K562 (cell line): ENCODE measurements around the gene RNF126. TPM values are rescaled to one million over a fixed set of nuclear protein-coding genes. Genes with fewer than 3 reads are reported as not detected.

Experiments
- polyA plus RNA-seq, 8 experiments: library from polyadenylated mRNA; depleted of rRNA in 4 of 8; stranded (reverse) in 5 of 8; unstranded in 3 of 8; fragments of >200 nt; fragmentation: Nextera tagmentation in 2 of 8; fragmentation: Illumina TruSeq in 1 of 8; extraction: Ambion mirVana in 2 of 8; extraction: Trizol in 1 of 8; gene quantifications; 2 replicates each; pipeline versions ENCODE4 v1.2.1 to v1.2.3, GENCODE V29; 2011 to 2014; ENCODE audit warnings: inconsistent platforms in 1 of 8, missing spikeins in 1 of 8
- total RNA-seq, 7 experiments: library from RNA; depleted of rRNA in 6 of 7; stranded (reverse); fragments of >200 nt in 6 of 7; fragmentation: Illumina TruSeq in 2 of 7; extraction: Trizol in 2 of 7; gene quantifications; 2 replicates each; pipeline versions ENCODE4 v1.2.1 to v1.2.3, GENCODE V29; 2011 to 2021; ENCODE audit warnings: low replicate concordance in 1 of 7
- TF ChIP-seq, protein P1 (sequence below): fragments of 450-650 bp; IDR thresholded peaks from 2 replicates; pipeline ENCODE4 v1.6.1; 2016; ENCODE audit warnings: mild to moderate bottlenecking, moderate library complexity

RNF126 gene
- total and polyA plus RNA-seq, 9 of the 15 experiments (the other 6 are each of a cell fraction or from before 2014, with no cell fraction given): 0.27 to 101 (median 12.3) TPM

DNA sequence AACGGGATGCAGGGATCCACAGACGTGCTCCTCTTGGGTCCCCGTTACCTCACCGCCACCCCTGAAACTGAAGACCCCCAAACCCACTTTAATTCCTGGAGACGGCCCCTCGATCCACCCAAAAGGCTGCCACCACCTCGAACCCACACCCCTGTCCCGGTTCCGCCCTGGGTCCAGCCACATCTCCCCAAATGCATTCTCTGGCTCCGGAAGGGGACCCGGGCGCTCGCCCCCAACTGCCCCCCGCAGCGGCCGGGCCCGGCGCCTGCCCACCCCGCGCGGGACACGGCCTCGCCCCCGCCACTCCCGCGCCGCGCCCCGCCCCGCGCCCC, 13.0 kb upstream of the RNF126 start (continued):
- TF ChIP-seq, protein P1, sequence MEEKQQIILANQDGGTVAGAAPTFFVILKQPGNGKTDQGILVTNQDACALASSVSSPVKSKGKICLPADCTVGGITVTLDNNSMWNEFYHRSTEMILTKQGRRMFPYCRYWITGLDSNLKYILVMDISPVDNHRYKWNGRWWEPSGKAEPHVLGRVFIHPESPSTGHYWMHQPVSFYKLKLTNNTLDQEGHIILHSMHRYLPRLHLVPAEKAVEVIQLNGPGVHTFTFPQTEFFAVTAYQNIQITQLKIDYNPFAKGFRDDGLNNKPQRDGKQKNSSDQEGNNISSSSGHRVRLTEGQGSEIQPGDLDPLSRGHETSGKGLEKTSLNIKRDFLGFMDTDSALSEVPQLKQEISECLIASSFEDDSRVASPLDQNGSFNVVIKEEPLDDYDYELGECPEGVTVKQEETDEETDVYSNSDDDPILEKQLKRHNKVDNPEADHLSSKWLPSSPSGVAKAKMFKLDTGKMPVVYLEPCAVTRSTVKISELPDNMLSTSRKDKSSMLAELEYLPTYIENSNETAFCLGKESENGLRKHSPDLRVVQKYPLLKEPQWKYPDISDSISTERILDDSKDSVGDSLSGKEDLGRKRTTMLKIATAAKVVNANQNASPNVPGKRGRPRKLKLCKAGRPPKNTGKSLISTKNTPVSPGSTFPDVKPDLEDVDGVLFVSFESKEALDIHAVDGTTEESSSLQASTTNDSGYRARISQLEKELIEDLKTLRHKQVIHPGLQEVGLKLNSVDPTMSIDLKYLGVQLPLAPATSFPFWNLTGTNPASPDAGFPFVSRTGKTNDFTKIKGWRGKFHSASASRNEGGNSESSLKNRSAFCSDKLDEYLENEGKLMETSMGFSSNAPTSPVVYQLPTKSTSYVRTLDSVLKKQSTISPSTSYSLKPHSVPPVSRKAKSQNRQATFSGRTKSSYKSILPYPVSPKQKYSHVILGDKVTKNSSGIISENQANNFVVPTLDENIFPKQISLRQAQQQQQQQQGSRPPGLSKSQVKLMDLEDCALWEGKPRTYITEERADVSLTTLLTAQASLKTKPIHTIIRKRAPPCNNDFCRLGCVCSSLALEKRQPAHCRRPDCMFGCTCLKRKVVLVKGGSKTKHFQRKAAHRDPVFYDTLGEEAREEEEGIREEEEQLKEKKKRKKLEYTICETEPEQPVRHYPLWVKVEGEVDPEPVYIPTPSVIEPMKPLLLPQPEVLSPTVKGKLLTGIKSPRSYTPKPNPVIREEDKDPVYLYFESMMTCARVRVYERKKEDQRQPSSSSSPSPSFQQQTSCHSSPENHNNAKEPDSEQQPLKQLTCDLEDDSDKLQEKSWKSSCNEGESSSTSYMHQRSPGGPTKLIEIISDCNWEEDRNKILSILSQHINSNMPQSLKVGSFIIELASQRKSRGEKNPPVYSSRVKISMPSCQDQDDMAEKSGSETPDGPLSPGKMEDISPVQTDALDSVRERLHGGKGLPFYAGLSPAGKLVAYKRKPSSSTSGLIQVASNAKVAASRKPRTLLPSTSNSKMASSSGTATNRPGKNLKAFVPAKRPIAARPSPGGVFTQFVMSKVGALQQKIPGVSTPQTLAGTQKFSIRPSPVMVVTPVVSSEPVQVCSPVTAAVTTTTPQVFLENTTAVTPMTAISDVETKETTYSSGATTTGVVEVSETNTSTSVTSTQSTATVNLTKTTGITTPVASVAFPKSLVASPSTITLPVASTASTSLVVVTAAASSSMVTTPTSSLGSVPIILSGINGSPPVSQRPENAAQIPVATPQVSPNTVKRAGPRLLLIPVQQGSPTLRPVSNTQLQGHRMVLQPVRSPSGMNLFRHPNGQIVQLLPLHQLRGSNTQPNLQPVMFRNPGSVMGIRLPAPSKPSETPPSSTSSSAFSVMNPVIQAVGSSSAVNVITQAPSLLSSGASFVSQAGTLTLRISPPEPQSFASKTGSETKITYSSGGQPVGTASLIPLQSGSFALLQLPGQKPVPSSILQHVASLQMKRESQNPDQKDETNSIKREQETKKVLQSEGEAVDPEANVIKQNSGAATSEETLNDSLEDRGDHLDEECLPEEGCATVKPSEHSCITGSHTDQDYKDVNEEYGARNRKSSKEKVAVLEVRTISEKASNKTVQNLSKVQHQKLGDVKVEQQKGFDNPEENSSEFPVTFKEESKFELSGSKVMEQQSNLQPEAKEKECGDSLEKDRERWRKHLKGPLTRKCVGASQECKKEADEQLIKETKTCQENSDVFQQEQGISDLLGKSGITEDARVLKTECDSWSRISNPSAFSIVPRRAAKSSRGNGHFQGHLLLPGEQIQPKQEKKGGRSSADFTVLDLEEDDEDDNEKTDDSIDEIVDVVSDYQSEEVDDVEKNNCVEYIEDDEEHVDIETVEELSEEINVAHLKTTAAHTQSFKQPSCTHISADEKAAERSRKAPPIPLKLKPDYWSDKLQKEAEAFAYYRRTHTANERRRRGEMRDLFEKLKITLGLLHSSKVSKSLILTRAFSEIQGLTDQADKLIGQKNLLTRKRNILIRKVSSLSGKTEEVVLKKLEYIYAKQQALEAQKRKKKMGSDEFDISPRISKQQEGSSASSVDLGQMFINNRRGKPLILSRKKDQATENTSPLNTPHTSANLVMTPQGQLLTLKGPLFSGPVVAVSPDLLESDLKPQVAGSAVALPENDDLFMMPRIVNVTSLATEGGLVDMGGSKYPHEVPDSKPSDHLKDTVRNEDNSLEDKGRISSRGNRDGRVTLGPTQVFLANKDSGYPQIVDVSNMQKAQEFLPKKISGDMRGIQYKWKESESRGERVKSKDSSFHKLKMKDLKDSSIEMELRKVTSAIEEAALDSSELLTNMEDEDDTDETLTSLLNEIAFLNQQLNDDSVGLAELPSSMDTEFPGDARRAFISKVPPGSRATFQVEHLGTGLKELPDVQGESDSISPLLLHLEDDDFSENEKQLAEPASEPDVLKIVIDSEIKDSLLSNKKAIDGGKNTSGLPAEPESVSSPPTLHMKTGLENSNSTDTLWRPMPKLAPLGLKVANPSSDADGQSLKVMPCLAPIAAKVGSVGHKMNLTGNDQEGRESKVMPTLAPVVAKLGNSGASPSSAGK: no peak
